Measurements from ENCODE around the gene SLC30A9. TPM values are rescaled to one million over a fixed set of nuclear protein-coding genes. Genes with fewer than 3 reads are reported as not detected.

SLC30A9 gene
- polyA plus RNA-seq, 1 of the 3 experiments (the other 2 are of a cell fraction) = 34.2 TPM

- Histone ChIP-seq H2AFZ (ENCODE audit: low read depth) (no peak overlapping the region), H3K9ac (no peak overlapping the region), H3K9me3 (no peaks in the 10 kb centered on the region), H3K79me2 (ENCODE audit: insufficient read depth) (no peaks in the 10 kb centered on the region), H3F3A (replicated peaks; ENCODE audit: insufficient read depth) (no peaks in the 10 kb centered on the region), H3K36me3 (replicated peaks in 1 of 2; ENCODE audit: control insufficient read depth in 1 of 2, insufficient read depth in 2 of 2, low read length in 1 of 2) (peaks cover 47 to 57% of the 10 kb centered on the region in 2 experiments), H3K4me1 (ENCODE audit: control insufficient read depth in 1 of 2, insufficient read depth in 2 of 2, low read depth in 1 of 2, low read length in 1 of 2) (no peaks in the 10 kb centered on the region; a peak in 1 of 4 replicates), H4K20me1 (ENCODE audit: insufficient read depth) (no peaks in the 10 kb centered on the region), H3K9me2 (no peaks in the 10 kb centered on the region), H3K27ac (ENCODE audit: low read depth in 2 of 2, low read length in 1 of 2) (no peak overlapping the region), H3K4me3 (ENCODE audit: low read depth in 2 of 2, low read length in 1 of 2) (no peak overlapping the region), H3K27me3 (ENCODE audit: insufficient read depth) (no peaks in the 10 kb centered on the region), H3K4me2 (no peak overlapping the region)
- CTCF ChIA-PET = interaction anchor here (0.6 to 1.0 kb wide), 4 partner anchors 19 to 381 kb away, joined by 3 to 4 read pairs (median 3); no protein-coding TSS in a partner anchor
- POLR2A ChIA-PET = no interaction called here
- TF ChIP-seq MXI1 (IDR thresholded peaks at IDR 0.05; ENCODE audit: low read depth, low read length) = no peak
- TF ChIP-seq RAD21 (IDR thresholded peaks at IDR 0.05; ENCODE audit: low read length) = no peak
- no peak for TF ChIP-seq PBX3 (IDR thresholded peaks at IDR 0.05)
- no peak for TF ChIP-seq MAX (IDR thresholded peaks at IDR 0.05; ENCODE audit: low read depth)
- TF ChIP-seq JUND (IDR thresholded peaks at IDR 0.05) = no peak
- TF ChIP-seq RXRA (IDR thresholded peaks at IDR 0.05; ENCODE audit: borderline replicate concordance, low read depth) = no peak
- TF ChIP-seq SIN3A (IDR thresholded peaks at IDR 0.05; ENCODE audit: borderline replicate concordance, low read depth, low read length) = no peak
- TF ChIP-seq FOXM1 (IDR thresholded peaks at IDR 0.05; ENCODE audit: low read depth) = no peak
- no peak for TF ChIP-seq USF2 (IDR thresholded peaks at IDR 0.05; ENCODE audit: borderline replicate concordance, low read depth, low read length)
- WGBS (ENCODE audit: low lambda C conversion rate) = 100% methylated on average over 1 of the region's 1 CpG
- DNase-seq = no peak
Observed at GRCh38 chr4:42074294-42074693, 84.0 kb downstream of the SLC30A9 start.

- Histone ChIP-seq H4K20me1 (ENCODE audit: insufficient read depth) (no peaks in the 10 kb centered on the region), H3K4me1 (ENCODE audit: control insufficient read depth in 1 of 2, insufficient read depth in 2 of 2, low read depth in 1 of 2, low read length in 1 of 2) (peaks cover 0 to 3% of the 10 kb centered on the region in 2 experiments; a peak in 1 of 4 replicates), H3F3A (replicated peaks; ENCODE audit: insufficient read depth) (no peaks in the 10 kb centered on the region), H3K9me3 (no peaks in the 10 kb centered on the region), H3K27ac (ENCODE audit: low read depth in 2 of 2, low read length in 1 of 2) (no peak overlapping the region), H3K36me3 (replicated peaks in 1 of 2; ENCODE audit: control insufficient read depth in 1 of 2, insufficient read depth in 2 of 2, low read length in 1 of 2) (peaks cover 30 to 47% of the 10 kb centered on the region in 2 experiments), H3K4me3 (ENCODE audit: low read depth in 2 of 2, low read length in 1 of 2) (no peak overlapping the region), H3K27me3 (ENCODE audit: insufficient read depth) (no peaks in the 10 kb centered on the region), H3K9ac (no peak overlapping the region), H3K4me2 (no peak overlapping the region), H3K9me2 (no peaks in the 10 kb centered on the region), H2AFZ (ENCODE audit: low read depth) (no peak overlapping the region), H3K79me2 (ENCODE audit: insufficient read depth) (no peaks in the 10 kb centered on the region)
- DNase-seq = no peak
- ChIA-PET CTCF (no interaction called here), POLR2A (no interaction called here)
- TF ChIP-seq MXI1 (IDR thresholded peaks at IDR 0.05; ENCODE audit: low read depth, low read length) = no peak
- TF ChIP-seq FOXM1 (IDR thresholded peaks at IDR 0.05; ENCODE audit: low read depth) = no peak
- TF ChIP-seq USF2 (IDR thresholded peaks at IDR 0.05; ENCODE audit: borderline replicate concordance, low read depth, low read length) = no peak
- TF ChIP-seq NRF1 (IDR thresholded peaks at IDR 0.05; ENCODE audit: low read depth, low read length) = no peak
- no peak for TF ChIP-seq GABPA (IDR thresholded peaks at IDR 0.05; ENCODE audit: low read depth)
- TF ChIP-seq IRF3 (IDR thresholded peaks at IDR 0.05; ENCODE audit: low read depth, low read length) = no peak
- TF ChIP-seq USF1 (IDR thresholded peaks at IDR 0.05; ENCODE audit: borderline replicate concordance, low read depth) = no peak
- no peak for TF ChIP-seq EP300 (IDR thresholded peaks at IDR 0.05; ENCODE audit: borderline replicate concordance in 1 of 2, low read depth in 1 of 2, low read length in 1 of 2)
- no peak for TF ChIP-seq PBX3 (IDR thresholded peaks at IDR 0.05)
- no peak for TF ChIP-seq FOXJ3 (CRISPR knock-in tag; IDR thresholded peaks at IDR 0.05)
- no peak for TF ChIP-seq EZH2phosphoT487 (IDR thresholded peaks at IDR 0.05; ENCODE audit: borderline replicate concordance, low read depth)
- no peak for TF ChIP-seq MAX (IDR thresholded peaks at IDR 0.05; ENCODE audit: low read depth)
- TF ChIP-seq RXRA (IDR thresholded peaks at IDR 0.05; ENCODE audit: borderline replicate concordance, low read depth) = no peak
- TF ChIP-seq GATA2 (CRISPR knock-in tag; IDR thresholded peaks at IDR 0.05) = no peak
Observed at GRCh38 chr4:42078184-42078801, 88.0 kb downstream of the SLC30A9 start.

Measured in SK-N-SH (cell line).